ACC112 (cell line): Measurements from ENCODE around the gene TP53RK.
"Not testable (repeated sequence)": the region's sequence is repeated elsewhere in the genome, so short reads cannot be mapped to it uniquely, and the experiment has no call there.

Source experiments
- H2AFZ ChIP-seq: fragments of 200-600 bp; sonication (generic); one replicate; pipeline ENCODE4 v1.6.0; 2017; ENCODE audit warnings: antibody characterized with exemption, low read length; ENCODE audit not compliant: unreplicated experiment
- H3K27ac ChIP-seq: fragments of 200-600 bp; sonication (generic); 2 replicates; pipeline ENCODE4 v1.5.1; 2014; ENCODE audit warnings: low read depth, mild to moderate bottlenecking, antibody characterized with exemption, low read length, moderate library complexity
- H3K27me3 ChIP-seq: fragments of 200-600 bp; sonication (generic); 2 replicates; pipeline ENCODE4 v1.6.1; 2014; ENCODE audit warnings: mild to moderate bottlenecking, antibody characterized with exemption, low read length, moderate library complexity, mixed read lengths; ENCODE audit not compliant: insufficient read depth
- H3K36me3 ChIP-seq: fragments of 200-600 bp; sonication (generic); 2 replicates; pipeline ENCODE4 v1.6.1; 2016; ENCODE audit warnings: mild to moderate bottlenecking, antibody characterized with exemption, low read length, moderate library complexity, mixed read lengths; ENCODE audit not compliant: insufficient read depth
- H3K4me1 ChIP-seq: fragments of 200-600 bp; sonication (generic); one replicate; pipeline ENCODE4 v1.6.1; 2016; ENCODE audit warnings: low read length, mixed read lengths; ENCODE audit not compliant: insufficient read depth, unreplicated experiment, control insufficient read depth
- H3K4me3 ChIP-seq: fragments of 200-600 bp; sonication (generic); 2 replicates; pipeline ENCODE4 v1.5.1; 2014; ENCODE audit warnings: mild to moderate bottlenecking, low read depth, low read length
- H3K79me2 ChIP-seq: fragments of 200-600 bp; sonication (generic); one replicate; pipeline ENCODE4 v1.6.0; 2016; ENCODE audit warnings: low read length; ENCODE audit not compliant: control insufficient read depth, unreplicated experiment, insufficient read depth

The TP53RK gene

DNA sequence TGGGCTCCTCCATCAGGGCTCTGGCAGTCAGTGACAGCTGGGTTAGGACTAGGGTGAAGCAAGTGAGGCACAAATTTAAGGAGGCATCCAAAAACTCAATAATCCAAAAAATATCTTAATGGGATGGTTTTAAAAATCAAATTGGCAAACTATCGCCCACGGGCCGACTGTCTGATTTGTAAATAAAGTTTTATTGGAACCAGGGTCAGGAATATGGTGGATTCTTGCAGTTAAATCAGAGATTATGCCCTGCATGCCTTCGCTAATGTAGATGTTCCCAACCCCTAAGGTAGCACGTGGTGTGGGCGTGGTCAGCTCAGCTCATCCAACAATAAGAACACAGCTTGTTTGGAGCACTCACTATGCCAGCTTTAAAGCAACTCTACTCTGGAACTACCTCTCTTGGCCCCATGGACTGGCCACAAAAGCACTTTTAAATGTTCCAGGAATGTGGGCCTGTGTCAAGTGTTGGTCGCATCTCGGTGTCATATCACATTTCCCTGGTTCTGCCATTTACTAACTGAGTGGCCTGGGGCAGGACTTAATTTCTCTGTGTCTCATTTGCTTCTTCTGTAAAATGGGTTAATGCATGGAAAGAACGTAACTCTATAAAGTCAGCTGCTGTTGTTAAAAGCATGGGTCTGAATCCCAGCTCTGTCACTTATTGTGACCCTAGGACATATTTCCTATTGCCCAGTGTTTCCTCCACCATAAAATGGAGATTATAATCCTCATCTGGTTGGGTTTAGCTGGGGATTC, 7.0 kb downstream of the TP53RK start:
- no peaks in the 10 kb centered on the region for H3K27me3 ChIP-seq
- H3K4me3 ChIP-seq, result no peak overlapping the region
- peaks cover 24% of the 10 kb centered on the region for H3K79me2 ChIP-seq
- H3K27ac ChIP-seq, result no peak overlapping the region
- peaks cover 17% of the 10 kb centered on the region for H3K36me3 ChIP-seq
- H3K4me1 ChIP-seq, result peaks cover 6% of the 10 kb centered on the region
- no peak overlapping the region for H2AFZ ChIP-seq

DNA sequence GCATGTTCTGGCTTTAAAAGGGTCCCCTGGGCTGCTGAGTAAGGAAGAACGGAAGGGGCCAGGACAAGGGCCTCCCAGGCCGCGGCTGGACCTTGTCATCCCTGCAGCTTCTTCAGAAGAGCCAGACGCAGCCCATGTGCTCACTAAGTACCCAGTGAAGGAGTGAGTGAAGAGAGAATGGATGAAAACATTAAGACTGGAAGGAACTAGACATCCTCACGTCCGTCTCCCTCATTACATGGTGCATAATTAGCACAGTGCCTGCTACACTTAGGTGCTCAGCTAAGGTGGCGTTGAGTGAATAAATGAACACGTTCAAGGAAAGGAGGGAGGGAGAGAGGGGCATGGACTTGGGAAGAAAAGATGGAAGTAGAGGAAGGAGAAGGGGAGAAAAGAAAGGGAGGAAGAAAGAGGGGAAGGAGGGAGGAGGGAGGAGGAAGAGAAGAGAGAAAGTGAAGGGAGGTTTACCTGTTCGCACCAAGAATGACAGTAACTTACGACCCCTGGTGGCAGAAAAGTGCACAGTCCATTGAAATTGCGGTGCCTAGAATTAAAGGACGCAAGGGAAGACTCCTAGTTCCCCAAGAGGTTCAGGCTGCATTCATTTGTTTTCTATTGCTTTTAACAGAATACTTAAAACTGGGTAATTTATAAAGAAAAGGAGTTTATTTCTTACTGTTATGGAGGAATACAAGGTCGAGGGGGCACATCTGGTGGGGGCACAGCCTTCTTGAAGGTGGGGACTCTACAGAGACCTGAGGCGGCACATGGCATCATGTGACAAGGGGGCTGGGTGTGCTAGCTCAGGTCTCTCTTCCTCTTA, 8.0 kb downstream of the TP53RK start:
- Histone ChIP-seq H3K27ac (no peak overlapping the region), H3K36me3 (peaks cover 13% of the 10 kb centered on the region), H3K27me3 (no peaks in the 10 kb centered on the region), H3K4me1 (no peaks in the 10 kb centered on the region), H2AFZ (no peak overlapping the region), H3K79me2 (peaks cover 14% of the 10 kb centered on the region), H3K4me3 (no peak overlapping the region)

DNA sequence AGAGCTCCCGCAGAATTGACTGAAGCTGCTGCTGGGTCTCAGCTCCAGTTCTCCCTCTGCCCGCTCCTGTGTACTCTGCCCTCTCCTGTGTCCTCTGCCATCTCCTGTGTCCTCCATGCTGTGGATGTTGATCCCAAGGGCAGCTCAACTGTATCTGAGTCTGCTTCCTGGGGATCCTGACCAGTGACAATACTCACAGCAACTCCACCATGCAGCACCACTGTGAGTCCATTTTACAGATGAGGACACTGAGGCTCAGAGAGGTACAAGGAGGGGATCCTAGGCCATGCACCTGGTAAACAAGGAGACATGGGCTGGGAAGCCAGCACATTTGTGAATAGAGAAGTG, 8.6 kb downstream of the TP53RK start:
- Histone ChIP-seq H3K36me3 (peaks cover 8% of the 10 kb centered on the region), H3K4me1 (no peaks in the 10 kb centered on the region), H3K4me3 (no peak overlapping the region), H3K79me2 (peaks cover 8% of the 10 kb centered on the region), H3K27ac (no peak overlapping the region), H3K27me3 (no peaks in the 10 kb centered on the region), H2AFZ (no peak overlapping the region)

DNA sequence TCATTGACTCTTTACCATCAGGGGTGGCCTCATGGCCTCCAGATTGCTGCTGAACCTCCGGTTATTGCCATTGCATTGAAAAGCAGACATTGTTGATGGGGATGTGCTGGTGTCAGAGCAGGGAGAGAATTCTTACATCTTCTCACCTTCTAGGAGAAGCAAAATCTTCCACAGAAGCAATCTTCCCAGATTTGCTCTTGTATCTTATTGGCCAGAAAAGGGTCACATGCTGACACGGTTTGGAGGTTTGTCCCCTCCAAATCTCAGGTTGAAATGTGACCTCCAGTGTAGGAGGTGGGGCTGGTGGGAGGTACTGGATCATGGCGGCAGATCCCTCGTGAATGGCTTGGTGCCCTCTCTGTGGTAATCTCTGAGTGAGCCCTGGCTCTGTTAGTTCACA, 10.7 kb downstream of the TP53RK start:
- Histone ChIP-seq H3K27me3 (no peaks in the 10 kb centered on the region), H3K27ac (no peak overlapping the region), H3K79me2 (no peaks in the 10 kb centered on the region)

DNA sequence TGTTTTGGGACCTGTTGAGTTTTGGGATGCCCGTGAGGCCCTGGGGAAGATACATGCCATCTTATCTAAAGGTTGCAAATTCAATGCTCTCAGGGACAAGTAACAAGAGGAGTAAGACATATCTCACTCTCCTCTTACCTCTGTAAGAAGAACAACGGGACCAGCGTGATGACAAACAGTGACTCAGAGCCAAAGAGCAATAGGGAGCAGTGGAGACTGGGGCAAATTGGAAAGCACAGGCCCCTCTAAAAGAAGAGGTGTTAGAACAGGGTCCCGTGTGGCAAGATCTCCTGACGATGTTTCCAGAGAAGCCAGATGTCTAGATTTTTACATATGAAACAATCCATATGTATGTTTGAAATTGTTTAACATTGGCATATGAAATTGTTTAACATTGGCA, 11.6 kb downstream of the TP53RK start:
- Histone ChIP-seq H3K4me3 (no peak overlapping the region), H3K79me2 (no peaks in the 10 kb centered on the region), H3K27ac (no peak overlapping the region), H3K4me1 (no peaks in the 10 kb centered on the region), H3K36me3 (no peaks in the 10 kb centered on the region), H3K27me3 (no peaks in the 10 kb centered on the region), H2AFZ (no peak overlapping the region)

More for the DNA sequence above, 10.7 kb downstream of the TP53RK start:
- Histone ChIP-seq H3K4me3 (no peak overlapping the region), H2AFZ (no peak overlapping the region), H3K4me1 (no peaks in the 10 kb centered on the region), H3K36me3 (no peaks in the 10 kb centered on the region)

DNA sequence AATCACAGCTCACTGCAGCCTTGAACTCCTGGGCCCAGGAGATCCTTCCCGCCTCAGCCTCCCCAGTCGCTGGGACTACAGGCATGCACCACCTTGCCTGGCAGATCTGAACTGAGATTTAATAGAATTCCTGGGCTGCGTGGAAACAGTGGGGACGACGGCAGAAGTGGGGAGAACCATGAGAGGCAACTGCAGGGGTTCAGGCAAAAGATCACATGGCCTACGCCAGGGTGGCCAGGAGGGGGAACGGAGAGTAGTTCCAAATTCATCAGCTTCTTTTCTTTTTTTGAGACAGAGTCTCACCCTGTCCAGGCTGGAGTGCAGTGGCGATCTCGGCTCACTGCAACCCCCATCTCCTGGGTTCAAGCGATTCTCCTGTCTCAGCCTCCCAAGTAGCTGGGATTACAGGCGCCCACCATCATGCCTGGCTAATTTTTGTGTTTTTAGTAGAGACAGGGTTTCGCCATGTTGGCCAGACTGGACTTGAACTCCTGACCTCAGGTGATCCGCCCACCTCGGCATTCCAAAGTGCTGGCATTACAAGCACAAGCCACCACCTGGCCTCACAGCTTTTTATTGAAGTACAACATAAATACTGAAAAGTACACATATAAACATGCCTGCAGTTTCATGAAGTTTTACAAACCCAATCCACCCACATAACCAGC, 12.5 kb downstream of the TP53RK start:
- H3K27me3 ChIP-seq, result not testable (repeated sequence)

DNA sequence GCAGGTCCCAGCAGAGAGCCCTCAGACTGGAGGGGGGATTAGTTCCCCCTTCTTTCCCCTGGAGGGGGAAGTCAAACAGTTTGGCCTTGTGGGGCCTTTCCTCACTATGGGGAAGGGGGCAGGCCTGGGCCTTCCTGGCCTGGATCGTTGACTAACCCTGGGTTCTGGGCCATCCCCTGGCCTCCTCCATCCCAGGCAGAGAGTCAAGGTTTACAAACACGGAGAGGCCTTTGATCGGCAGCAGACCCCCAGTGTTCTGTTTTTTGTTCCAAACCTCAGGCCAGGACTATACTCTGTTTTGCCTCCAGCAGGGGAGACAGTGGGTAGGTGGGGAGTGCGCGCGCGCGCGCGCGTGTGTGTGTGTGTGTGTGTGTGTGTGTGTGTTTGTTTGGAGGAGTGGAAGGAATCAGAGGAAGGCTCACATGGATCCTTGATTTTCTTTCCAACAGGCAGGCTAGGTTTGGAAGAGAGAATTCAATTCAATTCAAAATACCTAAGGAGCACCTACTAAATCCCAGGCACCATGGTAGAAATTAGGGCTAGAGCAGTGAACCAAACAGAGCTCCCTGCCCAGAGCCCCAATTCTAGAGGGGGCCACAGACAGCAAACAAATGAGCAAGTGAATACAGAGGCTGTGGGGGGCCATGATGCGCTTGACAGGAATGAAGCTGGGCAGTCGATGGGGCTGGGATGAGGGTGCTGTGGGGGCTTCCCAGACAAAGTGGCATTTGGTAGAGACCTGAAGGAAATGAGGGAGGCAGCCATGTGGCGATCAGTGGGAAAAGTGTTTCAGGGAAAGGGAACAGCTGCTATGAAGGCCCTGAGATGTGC, 14.8 kb downstream of the TP53RK start:
- no peak overlapping the region for H2AFZ ChIP-seq
- H3K36me3 ChIP-seq, result no peaks in the 10 kb centered on the region
- H3K27me3 ChIP-seq, result no peaks in the 10 kb centered on the region; the same call in 1 of the 2 replicates
- H3K4me1 ChIP-seq, result no peaks in the 10 kb centered on the region
- no peak overlapping the region for H3K4me3 ChIP-seq
- H3K27ac ChIP-seq, result no peak overlapping the region
- no peaks in the 10 kb centered on the region for H3K79me2 ChIP-seq

More for the DNA sequence above, 12.5 kb downstream of the TP53RK start:
- H3K4me1 ChIP-seq, H2AFZ ChIP-seq, H3K36me3 ChIP-seq, H3K27ac ChIP-seq, H3K4me3 ChIP-seq, H3K79me2 ChIP-seq: not testable (repeated sequence)

DNA sequence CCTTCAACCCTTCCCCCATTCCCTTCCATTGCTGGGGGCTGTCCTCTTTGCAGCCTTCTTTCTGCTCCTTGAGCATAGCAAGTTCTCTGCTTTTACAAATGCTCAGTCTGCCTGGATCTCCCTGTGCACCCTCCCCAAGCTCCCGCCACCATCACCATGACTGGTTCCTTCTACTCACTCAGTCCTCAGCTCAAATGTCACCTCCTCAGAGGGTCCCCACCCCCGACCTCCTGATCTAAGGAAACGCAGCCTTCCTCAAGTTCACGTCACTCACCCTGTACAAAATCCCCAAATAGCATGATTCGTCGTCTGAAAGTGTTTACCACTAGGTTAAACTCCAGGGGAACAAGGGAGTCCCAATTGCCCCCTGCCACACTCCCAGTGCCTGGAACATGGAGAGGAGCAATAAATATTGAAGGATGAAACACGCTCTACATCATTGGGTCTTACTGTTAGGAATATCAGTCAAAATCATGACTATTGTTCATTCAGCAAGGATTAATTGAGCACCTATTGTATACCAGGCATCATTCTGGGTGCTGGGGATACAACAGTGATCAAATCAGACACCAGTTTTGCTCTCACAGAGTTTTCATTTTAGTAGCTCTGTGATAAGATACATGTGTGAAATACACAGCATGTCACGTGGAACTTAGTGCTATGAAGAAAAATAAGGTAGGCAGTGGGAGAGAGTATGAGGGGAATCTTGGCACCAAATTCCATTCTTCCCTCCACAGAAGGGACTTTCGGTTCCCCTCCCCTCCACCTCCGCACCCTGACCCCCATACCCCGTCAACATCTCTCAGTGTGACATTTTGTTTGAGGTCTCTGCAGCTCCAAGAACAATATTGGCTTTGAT, 15.6 kb downstream of the TP53RK start:
- H3K4me3 ChIP-seq, result no peak overlapping the region
- H2AFZ ChIP-seq, result no peak overlapping the region
- H3K4me1 ChIP-seq, result no peaks in the 10 kb centered on the region
- no peaks in the 10 kb centered on the region for H3K36me3 ChIP-seq
- H3K79me2 ChIP-seq, result no peaks in the 10 kb centered on the region
- no peak overlapping the region for H3K27ac ChIP-seq
- no peaks in the 10 kb centered on the region; the same call in 1 of the 2 replicates for H3K27me3 ChIP-seq

DNA sequence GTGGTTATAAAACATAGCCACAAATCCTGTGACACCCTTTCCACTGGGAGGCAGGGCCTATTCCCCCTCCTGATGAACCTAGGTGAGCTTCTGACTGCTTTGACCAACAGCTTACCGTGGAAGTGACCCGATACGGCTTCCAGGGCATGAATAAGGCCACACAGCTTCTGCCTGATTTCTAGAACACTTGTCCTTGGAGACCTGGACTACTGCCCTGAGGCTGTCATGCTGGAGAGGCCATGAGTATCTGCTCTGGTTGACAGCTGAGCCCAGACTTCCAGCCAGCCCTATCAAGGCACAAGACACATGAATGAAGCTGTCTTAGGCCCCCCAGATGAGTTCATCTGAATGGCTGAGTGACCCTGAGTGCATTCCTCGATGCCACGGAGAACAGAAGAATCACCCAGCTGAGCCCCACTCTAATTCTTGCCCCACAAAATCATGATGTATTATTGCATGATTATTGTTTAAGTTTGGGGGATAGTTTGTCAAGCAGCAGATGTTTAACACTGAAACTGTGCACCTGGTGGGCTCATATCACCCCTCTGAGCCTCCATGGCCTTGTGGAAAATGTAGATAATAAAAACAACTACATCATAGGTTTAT, 16.6 kb downstream of the TP53RK start:
- H3K27ac ChIP-seq, result no peak overlapping the region
- no peaks in the 10 kb centered on the region for H3K79me2 ChIP-seq
- H3K4me3 ChIP-seq, result no peak overlapping the region
- H3K27me3 ChIP-seq, result no peaks in the 10 kb centered on the region; the same call in 1 of the 2 replicates
- no peaks in the 10 kb centered on the region for H3K36me3 ChIP-seq
- no peaks in the 10 kb centered on the region for H3K4me1 ChIP-seq
- H2AFZ ChIP-seq, result no peak overlapping the region
